WTC11 (cell line): ENCODE measurements around the gene GHR. TPM values are rescaled to one million over a fixed set of nuclear protein-coding genes. Genes with fewer than 3 reads are reported as not detected.

Experiments
- ATAC-seq: fragments of 200-7000 bp; cut with Tn5 transposase; 2 replicates; pipeline ENCODE4 v1.10.0; 2021; ENCODE audit warnings: mild to moderate bottlenecking, moderate library complexity
- CTCF ChIA-PET: fragments of 300-600 bp; sonication (Branson Sonifier 250); formaldehyde crosslinking; loops from one replicate; lab custom pipeline; 2021; ENCODE audit warnings: antibody characterized with exemption; lab: Charles Lee
- POLR2A ChIA-PET: fragments of 350-600 bp; sonication (Branson Sonifier 250); formaldehyde crosslinking; loops from one replicate; lab custom pipeline; 2021; ENCODE audit warnings: antibody characterized with exemption; lab: Charles Lee
- DNase-seq: peaks from one replicate; pipeline ENCODE4 v3.0.0; 2021; ENCODE audit warnings: low spot score
- H3K27ac Mint-ChIP-seq: 2 replicates; pipeline ENCODE4 v1.8.0; 2021; ENCODE audit warnings: mixed read lengths
- H3K27me3 Mint-ChIP-seq: 2 replicates; pipeline ENCODE4 v1.8.0; 2021; ENCODE audit warnings: low read depth, mild to moderate bottlenecking, moderate library complexity, mixed read lengths
- H3K36me3 Mint-ChIP-seq: 2 replicates; pipeline ENCODE4 v1.8.0; 2021; ENCODE audit warnings: mixed read lengths
- H3K4me1 Mint-ChIP-seq: 2 replicates; pipeline ENCODE4 v1.8.0; 2022; ENCODE audit warnings: mixed read lengths
- H3K4me3 Mint-ChIP-seq: 2 replicates; pipeline ENCODE4 v1.8.0; 2021; ENCODE audit warnings: mild to moderate bottlenecking, moderate library complexity, mixed read lengths
- H3K9me3 Mint-ChIP-seq: 2 replicates; pipeline ENCODE4 v1.8.0; 2021; ENCODE audit warnings: mixed read lengths
- CBFB ChIP-seq: sonication (generic); formaldehyde crosslinking; IDR thresholded peaks from 2 replicates; pipeline ENCODE4 v1.8.1; 2022; ENCODE audit warnings: mild to moderate bottlenecking, low read depth, missing genetic modification reagents
- JAZF1 ChIP-seq: fragments of 250-450 bp; sonication (Bioruptor Pico); IDR thresholded peaks from 2 replicates; pipeline ENCODE4 v1.9.0; 2021; ENCODE audit warnings: moderate library complexity, mild to moderate bottlenecking, inconsistent platforms
- MAX ChIP-seq: sonication (generic); formaldehyde crosslinking; IDR thresholded peaks from 2 replicates; pipeline ENCODE4 v1.8.0; 2022; ENCODE audit warnings: mild to moderate bottlenecking, missing genetic modification reagents
- MXD4 ChIP-seq: fragments of 250-450 bp; sonication (Bioruptor Pico); IDR thresholded peaks from 2 replicates; pipeline ENCODE4 v1.8.0; 2021; ENCODE audit warnings: mild to moderate bottlenecking, moderate library complexity, borderline replicate concordance
- NFATC4 ChIP-seq: fragments of 250-450 bp; sonication (Bioruptor Pico); IDR thresholded peaks from 2 replicates; pipeline ENCODE4 v1.9.0; 2021; ENCODE audit warnings: mild to moderate bottlenecking
- NFYB ChIP-seq: sonication (generic); formaldehyde crosslinking; conservative IDR thresholded peaks from 2 replicates; pipeline ENCODE4 v1.8.0; 2022; ENCODE audit warnings: low read depth, missing genetic modification reagents
- NR3C1 ChIP-seq: sonication (generic); formaldehyde crosslinking; conservative IDR thresholded peaks from 2 replicates; pipeline ENCODE4 v1.8.1; 2023; ENCODE audit warnings: low read depth, mild to moderate bottlenecking, missing genetic modification reagents
- PRRX2 ChIP-seq: fragments of 250-450 bp; sonication (Bioruptor Pico); IDR thresholded peaks from 2 replicates; pipeline ENCODE4 v1.8.0; 2021; ENCODE audit warnings: mild to moderate bottlenecking
- RORB ChIP-seq: fragments of 250-450 bp; sonication (Bioruptor Pico); IDR thresholded peaks from 2 replicates; pipeline ENCODE4 v1.9.0; 2021; ENCODE audit warnings: mild to moderate bottlenecking
- ZNF121 ChIP-seq: sonication (generic); formaldehyde crosslinking; IDR thresholded peaks from 2 replicates; pipeline ENCODE4 v1.8.0; 2023; ENCODE audit warnings: missing genetic modification reagents
- ZNF138 ChIP-seq: sonication (generic); formaldehyde crosslinking; conservative IDR thresholded peaks from 2 replicates; pipeline ENCODE4 v1.8.1; 2022; ENCODE audit warnings: mild to moderate bottlenecking, moderate library complexity, missing genetic modification reagents
- ZNF232 ChIP-seq: sonication (generic); formaldehyde crosslinking; IDR thresholded peaks from 2 replicates; pipeline ENCODE4 v1.8.0; 2022; ENCODE audit warnings: mild to moderate bottlenecking, missing genetic modification reagents
- ZNF416 ChIP-seq: fragments of 250-450 bp; sonication (Bioruptor Pico); IDR thresholded peaks from 2 replicates; pipeline ENCODE4 v1.9.0; 2021; ENCODE audit warnings: mild to moderate bottlenecking, inconsistent platforms
- ZNF423 ChIP-seq: fragments of 250-450 bp; sonication (Bioruptor Pico); IDR thresholded peaks from 2 replicates; pipeline ENCODE4 v2.1.2; 2022; ENCODE audit warnings: mild to moderate bottlenecking, moderate library complexity
- ZNF671 ChIP-seq: fragments of 250-450 bp; sonication (Bioruptor Pico); IDR thresholded peaks from 2 replicates; pipeline ENCODE4 v1.8.0; 2021; ENCODE audit warnings: mild to moderate bottlenecking
- total RNA-seq: library from RNA; stranded (reverse); gene quantifications from 3 replicates; pipeline ENCODE4 v1.2.3, GENCODE V29; 2021
- TF ChIP-seq, protein P1 (sequence below): sonication (generic); formaldehyde crosslinking; IDR thresholded peaks from 2 replicates; pipeline ENCODE4 v1.8.1; 2023; ENCODE audit warnings: mild to moderate bottlenecking, missing genetic modification reagents
- TF ChIP-seq, protein P2 (sequence below): sonication (generic); formaldehyde crosslinking; conservative IDR thresholded peaks from 2 replicates; pipeline ENCODE4 v1.8.1; 2022; ENCODE audit warnings: mild to moderate bottlenecking, missing genetic modification reagents
- TF ChIP-seq, protein P3 (sequence below): fragments of 250-450 bp; sonication (Bioruptor Pico); conservative IDR thresholded peaks from 2 replicates; pipeline ENCODE4 v1.9.0; 2021; ENCODE audit warnings: mild to moderate bottlenecking

GHR gene
- total RNA-seq, 1 experiment from 2014 or later: 0.57 TPM

GRCh38 chr5:42381973-42382372 lies 41.3 kb upstream of the GHR start:
- CTCF ChIA-PET: no interaction called here

GRCh38 chr5:42387563-42387962 lies 35.7 kb upstream of the GHR start:
- CTCF ChIA-PET: no interaction called here
- POLR2A ChIA-PET: no interaction called here

More at GRCh38 chr5:42381973-42382372, 41.3 kb upstream of the GHR start:
- no peaks in the 10 kb centered on the region for H3K27me3 Mint-ChIP-seq
- no peaks in the 10 kb centered on the region for H3K36me3 Mint-ChIP-seq
- no peak overlapping the region for H3K27ac Mint-ChIP-seq
- peaks cover 7% of the 10 kb centered on the region for H3K9me3 Mint-ChIP-seq
- POLR2A ChIA-PET: no interaction called here
- H3K4me1 Mint-ChIP-seq: peaks cover 4% of the 10 kb centered on the region
- H3K4me3 Mint-ChIP-seq: no peak overlapping the region
- DNase-seq (no peak), ATAC-seq (no peak)
- no peak for TF ChIP-seq ZNF232 (CRISPR knock-in tag)
- TF ChIP-seq NR3C1 (CRISPR knock-in tag): no peak
- no peak for TF ChIP-seq ZNF671 (CRISPR knock-in tag)
- TF ChIP-seq MAX (CRISPR knock-in tag): no peak
- no peak for TF ChIP-seq NFATC4
- no peak for TF ChIP-seq NFYB (CRISPR knock-in tag)
- no peak for TF ChIP-seq ZNF416 (CRISPR knock-in tag)
- no peak for TF ChIP-seq CBFB (CRISPR knock-in tag)
- no peak for TF ChIP-seq JAZF1 (CRISPR knock-in tag)
- no peak for TF ChIP-seq ZNF121

GRCh38 chr5:42390115-42390514 lies 33.1 kb upstream of the GHR start:
- ATAC-seq (no peak), DNase-seq (no peak)
- no peak overlapping the region for H3K4me3 Mint-ChIP-seq
- no peak overlapping the region for H3K27ac Mint-ChIP-seq
- H3K9me3 Mint-ChIP-seq: peaks cover 53% of the 10 kb centered on the region
- peaks cover 5% of the 10 kb centered on the region; the same call in 1 of the 2 replicates for H3K27me3 Mint-ChIP-seq
- H3K36me3 Mint-ChIP-seq: peaks cover 31% of the 10 kb centered on the region
- H3K4me1 Mint-ChIP-seq: no peaks in the 10 kb centered on the region
- ChIA-PET POLR2A (no interaction called here), CTCF (no interaction called here)
- TF ChIP-seq, protein P1, sequence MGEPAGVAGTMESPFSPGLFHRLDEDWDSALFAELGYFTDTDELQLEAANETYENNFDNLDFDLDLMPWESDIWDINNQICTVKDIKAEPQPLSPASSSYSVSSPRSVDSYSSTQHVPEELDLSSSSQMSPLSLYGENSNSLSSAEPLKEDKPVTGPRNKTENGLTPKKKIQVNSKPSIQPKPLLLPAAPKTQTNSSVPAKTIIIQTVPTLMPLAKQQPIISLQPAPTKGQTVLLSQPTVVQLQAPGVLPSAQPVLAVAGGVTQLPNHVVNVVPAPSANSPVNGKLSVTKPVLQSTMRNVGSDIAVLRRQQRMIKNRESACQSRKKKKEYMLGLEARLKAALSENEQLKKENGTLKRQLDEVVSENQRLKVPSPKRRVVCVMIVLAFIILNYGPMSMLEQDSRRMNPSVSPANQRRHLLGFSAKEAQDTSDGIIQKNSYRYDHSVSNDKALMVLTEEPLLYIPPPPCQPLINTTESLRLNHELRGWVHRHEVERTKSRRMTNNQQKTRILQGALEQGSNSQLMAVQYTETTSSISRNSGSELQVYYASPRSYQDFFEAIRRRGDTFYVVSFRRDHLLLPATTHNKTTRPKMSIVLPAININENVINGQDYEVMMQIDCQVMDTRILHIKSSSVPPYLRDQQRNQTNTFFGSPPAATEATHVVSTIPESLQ (CRISPR knock-in tag): no peak
- no peak for TF ChIP-seq NFYB (CRISPR knock-in tag)
- no peak for TF ChIP-seq PRRX2 (CRISPR knock-in tag)
- TF ChIP-seq MXD4 (CRISPR knock-in tag): no peak

More at GRCh38 chr5:42387563-42387962, 35.7 kb upstream of the GHR start:
- DNase-seq (no peak), ATAC-seq (no peak)
- H3K27me3 Mint-ChIP-seq: no peaks in the 10 kb centered on the region
- TF ChIP-seq, protein P2, sequence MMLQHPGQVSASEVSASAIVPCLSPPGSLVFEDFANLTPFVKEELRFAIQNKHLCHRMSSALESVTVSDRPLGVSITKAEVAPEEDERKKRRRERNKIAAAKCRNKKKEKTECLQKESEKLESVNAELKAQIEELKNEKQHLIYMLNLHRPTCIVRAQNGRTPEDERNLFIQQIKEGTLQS (CRISPR knock-in tag): no peak
- TF ChIP-seq, protein P3, sequence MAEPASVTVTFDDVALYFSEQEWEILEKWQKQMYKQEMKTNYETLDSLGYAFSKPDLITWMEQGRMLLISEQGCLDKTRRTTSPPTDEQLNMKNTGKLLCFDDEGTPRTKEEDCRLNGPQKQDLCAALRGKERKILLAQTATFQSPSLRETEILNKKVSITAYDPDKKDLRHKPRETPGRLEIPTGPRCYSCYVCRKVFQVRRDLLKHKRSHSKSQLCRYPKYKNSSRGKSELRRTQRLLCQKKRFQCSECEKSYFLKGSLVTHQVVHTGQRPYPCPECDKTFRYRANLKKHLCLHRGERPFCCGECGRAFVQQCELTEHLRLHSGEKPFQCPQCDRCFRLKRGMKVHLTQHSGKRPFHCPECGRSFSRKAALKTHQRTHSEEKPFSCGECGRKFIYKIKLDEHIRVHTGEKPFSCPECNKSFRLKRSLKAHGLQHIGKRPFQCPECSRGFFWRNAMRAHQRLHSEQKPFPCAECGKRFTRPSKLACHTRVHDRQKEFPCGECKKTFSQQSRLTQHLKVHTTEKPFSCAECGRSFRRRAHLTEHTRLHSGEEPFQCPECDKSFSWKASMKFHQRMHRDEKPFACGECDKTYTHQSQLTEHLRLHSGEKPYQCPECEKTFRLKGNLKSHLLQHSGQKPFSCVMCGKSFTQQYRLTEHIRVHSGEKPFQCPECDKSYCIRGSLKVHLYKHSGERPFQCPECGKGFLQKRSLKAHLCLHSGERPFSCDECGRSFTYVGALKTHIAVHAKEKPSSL (CRISPR knock-in tag): no peak
- TF ChIP-seq ZNF138 (CRISPR knock-in tag) (no peak), RORB (CRISPR knock-in tag) (no peak), ZNF423 (CRISPR knock-in tag) (no peak)
- no peak overlapping the region for H3K4me3 Mint-ChIP-seq
- H3K9me3 Mint-ChIP-seq: peaks cover 36% of the 10 kb centered on the region
- H3K36me3 Mint-ChIP-seq: peaks cover 16% of the 10 kb centered on the region
- H3K27ac Mint-ChIP-seq: no peak overlapping the region
- H3K4me1 Mint-ChIP-seq: no peaks in the 10 kb centered on the region
